Loucy (cell line): Measurements from ENCODE around the gene RCL1.

Experiments used
- H2AFZ ChIP-seq: fragments of 200-600 bp; sonication (generic); 2 replicates; pipeline ENCODE4 v1.6.0; 2016; ENCODE audit warnings: antibody characterized with exemption, mild to moderate bottlenecking, low read length, moderate library complexity
- H3F3A ChIP-seq: fragments of 200-600 bp; 2 replicates; pipeline ENCODE4 v1.6.0; 2016; ENCODE audit warnings: antibody characterized with exemption, low read depth, mild to moderate bottlenecking
- H3K27me3 ChIP-seq: fragments of 200-600 bp; sonication (generic); 2 replicates; pipeline ENCODE4 v1.6.1; 2014; ENCODE audit warnings: low read length, mild to moderate bottlenecking; ENCODE audit not compliant: insufficient read depth, poor library complexity, severe bottlenecking
- H3K36me3 ChIP-seq: fragments of 200-600 bp; sonication (generic); 2 replicates; pipeline ENCODE4 v1.6.1; 2016; ENCODE audit warnings: low read length; ENCODE audit not compliant: insufficient read depth
- H3K4me1 ChIP-seq: fragments of 200-600 bp; sonication (generic); 2 replicates; pipeline ENCODE4 v1.5.1; 2014; ENCODE audit warnings: low read length, mild to moderate bottlenecking; ENCODE audit not compliant: insufficient read depth, poor library complexity, severe bottlenecking
- H3K4me2 ChIP-seq: fragments of 200-600 bp; sonication (generic); 2 replicates; pipeline ENCODE4 v1.6.0; 2014; ENCODE audit warnings: antibody characterized with exemption, low read length, low read depth, mild to moderate bottlenecking; ENCODE audit not compliant: poor library complexity, severe bottlenecking
- H3K4me3 ChIP-seq: fragments of 200-600 bp; sonication (generic); 2 replicates; pipeline ENCODE4 v1.5.1; 2014; ENCODE audit warnings: low read length, mild to moderate bottlenecking, mixed read lengths; ENCODE audit not compliant: poor library complexity, severe bottlenecking
- H3K79me2 ChIP-seq: fragments of 200-600 bp; sonication (generic); 2 replicates; pipeline ENCODE4 v1.6.1; 2014; ENCODE audit warnings: low read length; ENCODE audit not compliant: insufficient read depth
- H3K9ac ChIP-seq: fragments of 200-600 bp; sonication (generic); 2 replicates; pipeline ENCODE4 v1.6.0; 2014; ENCODE audit warnings: mild to moderate bottlenecking, low read depth, low read length, moderate library complexity; ENCODE audit not compliant: poor library complexity, severe bottlenecking
- H3K9me2 ChIP-seq: fragments of 200-600 bp; sonication (generic); replicated peaks from 2 replicates; pipeline ENCODE4 v1.6.1; 2016; ENCODE audit warnings: low read depth, low read length, mixed read lengths
- H3K9me3 ChIP-seq: fragments of 200-600 bp; sonication (generic); 2 replicates; pipeline ENCODE4 v1.6.1; 2014; ENCODE audit warnings: mild to moderate bottlenecking, antibody characterized with exemption, low read length, low read depth; ENCODE audit not compliant: insufficient read depth
- H4K20me1 ChIP-seq: fragments of 200-600 bp; sonication (generic); 2 replicates; pipeline ENCODE4 v1.6.0; 2014; ENCODE audit warnings: antibody characterized with exemption, low read length, mild to moderate bottlenecking; ENCODE audit not compliant: insufficient read depth, poor library complexity, severe bottlenecking
- CTCF ChIP-seq: fragments of 200-600 bp; sonication (generic); conservative IDR thresholded peaks from 2 replicates; pipeline ENCODE4 v1.5.1; 2014; ENCODE audit warnings: mild to moderate bottlenecking, antibody characterized with exemption, low read length
- EZH2phosphoT487 ChIP-seq: fragments of 200-600 bp; IDR thresholded peaks from 2 replicates; pipeline ENCODE4 v1.6.1; 2018; ENCODE audit warnings: antibody characterized with exemption, mild to moderate bottlenecking, moderate library complexity, borderline replicate concordance

RCL1 gene

GRCh38 chr9:4902135-4902475 lies 109.4 kb downstream of the RCL1 start:
- no peak overlapping the region for H2AFZ ChIP-seq
- H3K4me2 ChIP-seq: no peak overlapping the region
- no peaks in the 10 kb centered on the region for H4K20me1 ChIP-seq
- no peak for TF ChIP-seq EZH2phosphoT487
- no peak for TF ChIP-seq CTCF
- no peak overlapping the region for H3K9ac ChIP-seq
- no peak overlapping the region for H3K4me3 ChIP-seq
- H3K9me3 ChIP-seq: no peaks in the 10 kb centered on the region
- H3K4me1 ChIP-seq: no peaks in the 10 kb centered on the region
- H3K27me3 ChIP-seq: no peaks in the 10 kb centered on the region
- no peaks in the 10 kb centered on the region for H3K79me2 ChIP-seq
- no peaks in the 10 kb centered on the region for H3F3A ChIP-seq
- H3K9me2 ChIP-seq: no peaks in the 10 kb centered on the region
- H3K36me3 ChIP-seq: no peaks in the 10 kb centered on the region

- no peaks in the 10 kb centered on the region for H3K79me2 ChIP-seq
- no peak overlapping the region for H3K4me3 ChIP-seq
- H3K36me3 ChIP-seq: no peaks in the 10 kb centered on the region
- H3K9me3 ChIP-seq: no peaks in the 10 kb centered on the region
- no peaks in the 10 kb centered on the region for H4K20me1 ChIP-seq
- no peak overlapping the region for H3K9ac ChIP-seq
- no peaks in the 10 kb centered on the region for H3K4me1 ChIP-seq
- no peak overlapping the region for H3K4me2 ChIP-seq
- TF ChIP-seq EZH2phosphoT487 (no peak), CTCF (no peak)
- no peaks in the 10 kb centered on the region for H3F3A ChIP-seq
- H2AFZ ChIP-seq: no peak overlapping the region
- H3K27me3 ChIP-seq: no peaks in the 10 kb centered on the region
- no peaks in the 10 kb centered on the region for H3K9me2 ChIP-seq
These were observed 111.8 kb downstream of the RCL1 start for GRCh38 chr9:4904322-4905134.

- no peaks in the 10 kb centered on the region for H3K79me2 ChIP-seq
These were observed 112.4 kb downstream of the RCL1 start for GRCh38 chr9:4905135-4905490.

More at GRCh38 chr9:4905135-4905490, 112.4 kb downstream of the RCL1 start:
- Histone ChIP-seq H3K27me3 (no peaks in the 10 kb centered on the region), H4K20me1 (no peaks in the 10 kb centered on the region), H3K9ac (no peak overlapping the region), H3K9me2 (no peaks in the 10 kb centered on the region), H3F3A (no peaks in the 10 kb centered on the region), H3K4me3 (no peak overlapping the region), H3K9me3 (no peaks in the 10 kb centered on the region), H3K36me3 (no peaks in the 10 kb centered on the region), H3K4me1 (no peaks in the 10 kb centered on the region), H2AFZ (no peak overlapping the region), H3K4me2 (no peak overlapping the region)
- TF ChIP-seq EZH2phosphoT487 (no peak), CTCF (no peak)
